Measurements from ENCODE around the gene H6PD.

H6PD gene

GRCh38 chr1:9238134-9238533 is 3.6 kb downstream of the H6PD start:
- H3K27ac ChIP-seq: no peak overlapping the region
- TF ChIP-seq CTCF (conservative IDR thresholded peaks at IDR 0.05): no peak

- no peak overlapping the region for H3K27ac ChIP-seq
- TF ChIP-seq CTCF (conservative IDR thresholded peaks at IDR 0.05): no peak
Measured at GRCh38 chr1:9238550-9238949, 4.0 kb downstream of the H6PD start.

- TF ChIP-seq CTCF (conservative IDR thresholded peaks at IDR 0.05): no peak
- no peak overlapping the region for H3K27ac ChIP-seq
Measured at GRCh38 chr1:9239622-9240401, 5.2 kb downstream of the H6PD start.

- H3K27ac ChIP-seq: no peak overlapping the region
- TF ChIP-seq CTCF (conservative IDR thresholded peaks at IDR 0.05): no peak
Measured at GRCh38 chr1:9240914-9241820, 6.6 kb downstream of the H6PD start.

GRCh38 chr1:9241891-9242290 is 7.3 kb downstream of the H6PD start:
- no peak overlapping the region for H3K27ac ChIP-seq
- TF ChIP-seq CTCF (conservative IDR thresholded peaks at IDR 0.05): no peak

- TF ChIP-seq CTCF (conservative IDR thresholded peaks at IDR 0.05): no peak
- no peak overlapping the region for H3K27ac ChIP-seq
Measured at GRCh38 chr1:9242338-9242969, 7.9 kb downstream of the H6PD start.

All from VCaP (cell line).